Type B pancreatic cell (in vitro differentiated cells): ENCODE measurements around the gene GABPB2. TPM values are rescaled to one million over a fixed set of nuclear protein-coding genes. Genes with fewer than 3 reads are reported as not detected.
A peak's percentile ranks its signal among the peaks of the same experiment; 100 is the strongest.

Source experiments
- DNase-seq: peaks from one replicate; pipeline ENCODE4 v3.0.0; 2021; ENCODE audit warnings: mixed read lengths; ENCODE audit not compliant: unreplicated experiment; ENCODE audit errors: extremely low spot score
- H3K27ac Mint-ChIP-seq: 2 replicates; pipeline ENCODE4 v1.8.0; 2021; ENCODE audit warnings: mild to moderate bottlenecking, mixed read lengths
- H3K27me3 Mint-ChIP-seq: 2 replicates; pipeline ENCODE4 v1.8.0; 2021; ENCODE audit warnings: mixed read lengths
- H3K36me3 Mint-ChIP-seq: 2 replicates; pipeline ENCODE4 v1.8.0; 2021; ENCODE audit warnings: mixed read lengths
- H3K4me1 Mint-ChIP-seq: one replicate; pipeline ENCODE4 v1.8.0; 2021; ENCODE audit warnings: mixed read lengths; ENCODE audit not compliant: unreplicated experiment
- H3K4me3 Mint-ChIP-seq: 2 replicates; pipeline ENCODE4 v1.8.0; 2021; ENCODE audit warnings: mild to moderate bottlenecking, mixed read lengths
- H3K9me3 Mint-ChIP-seq: 2 replicates; pipeline ENCODE4 v1.8.0; 2021; ENCODE audit warnings: mixed read lengths
- total RNA-seq: library from RNA; stranded (reverse); gene quantifications from 2 replicates; pipeline ENCODE4 v1.2.1, GENCODE V29; 2021; ENCODE audit warnings: low replicate concordance
- TF ChIP-seq, protein P1 (sequence below): fragments of 200-600 bp; sonication (generic); conservative IDR thresholded peaks from 2 replicates; pipeline ENCODE4 v1.5.0; 2021; ENCODE audit warnings: antibody characterized with exemption, mild to moderate bottlenecking

The GABPB2 gene
- total RNA-seq, 1 donor from 2014 or later, result 13.6 TPM

DNA sequence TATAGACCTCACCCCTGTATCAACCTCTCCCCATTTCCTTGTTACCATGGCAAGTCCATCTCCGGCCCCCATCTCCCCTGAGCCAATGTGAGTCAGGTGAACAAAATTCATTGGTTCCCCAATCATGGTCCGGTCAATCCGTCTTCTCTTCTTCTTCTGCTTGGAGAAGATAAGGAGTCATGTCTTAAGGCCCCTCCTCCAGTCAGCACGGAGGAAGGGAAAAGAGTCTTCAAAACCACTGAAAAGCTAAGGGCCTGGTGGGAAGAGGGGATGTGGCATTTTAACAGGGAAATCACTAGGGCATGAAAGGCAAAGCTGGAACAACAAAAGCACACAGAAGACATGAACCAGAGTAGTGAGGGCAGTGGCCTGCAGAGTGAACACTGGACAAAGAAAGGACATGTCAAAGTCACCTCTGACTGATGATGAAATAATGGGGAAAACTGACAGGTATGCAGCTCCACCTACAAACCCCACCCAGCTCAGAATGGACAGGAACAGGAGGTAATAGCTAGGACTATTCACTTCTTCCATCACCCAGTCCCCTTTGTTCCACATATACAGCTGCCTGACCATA lies 15.5 kb upstream of the GABPB2 start:
- Mint-ChIP-seq H3K9me3 (no peaks in the 10 kb centered on the region), H3K27ac (peak overlapping the region; percentile 79), H3K4me1 (peaks cover 28% of the 10 kb centered on the region), H3K27me3 (no peaks in the 10 kb centered on the region), H3K36me3 (peaks cover 25% of the 10 kb centered on the region), H3K4me3 (peak overlapping the region; percentile 59)
- no peak for DNase-seq
- TF ChIP-seq, protein P1, sequence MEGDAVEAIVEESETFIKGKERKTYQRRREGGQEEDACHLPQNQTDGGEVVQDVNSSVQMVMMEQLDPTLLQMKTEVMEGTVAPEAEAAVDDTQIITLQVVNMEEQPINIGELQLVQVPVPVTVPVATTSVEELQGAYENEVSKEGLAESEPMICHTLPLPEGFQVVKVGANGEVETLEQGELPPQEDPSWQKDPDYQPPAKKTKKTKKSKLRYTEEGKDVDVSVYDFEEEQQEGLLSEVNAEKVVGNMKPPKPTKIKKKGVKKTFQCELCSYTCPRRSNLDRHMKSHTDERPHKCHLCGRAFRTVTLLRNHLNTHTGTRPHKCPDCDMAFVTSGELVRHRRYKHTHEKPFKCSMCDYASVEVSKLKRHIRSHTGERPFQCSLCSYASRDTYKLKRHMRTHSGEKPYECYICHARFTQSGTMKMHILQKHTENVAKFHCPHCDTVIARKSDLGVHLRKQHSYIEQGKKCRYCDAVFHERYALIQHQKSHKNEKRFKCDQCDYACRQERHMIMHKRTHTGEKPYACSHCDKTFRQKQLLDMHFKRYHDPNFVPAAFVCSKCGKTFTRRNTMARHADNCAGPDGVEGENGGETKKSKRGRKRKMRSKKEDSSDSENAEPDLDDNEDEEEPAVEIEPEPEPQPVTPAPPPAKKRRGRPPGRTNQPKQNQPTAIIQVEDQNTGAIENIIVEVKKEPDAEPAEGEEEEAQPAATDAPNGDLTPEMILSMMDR, result no peak

GRCh38 chr1:151055581-151055980 lies 15.0 kb upstream of the GABPB2 start:
- Mint-ChIP-seq H3K27me3 (no peaks in the 10 kb centered on the region), H3K27ac (peak overlapping the region; percentile 79), H3K9me3 (no peaks in the 10 kb centered on the region), H3K4me1 (peaks cover 28% of the 10 kb centered on the region), H3K36me3 (peaks cover 25% of the 10 kb centered on the region), H3K4me3 (peak overlapping the region; percentile 59)
- no peak for DNase-seq
- TF ChIP-seq, protein P1, result no peak

DNA sequence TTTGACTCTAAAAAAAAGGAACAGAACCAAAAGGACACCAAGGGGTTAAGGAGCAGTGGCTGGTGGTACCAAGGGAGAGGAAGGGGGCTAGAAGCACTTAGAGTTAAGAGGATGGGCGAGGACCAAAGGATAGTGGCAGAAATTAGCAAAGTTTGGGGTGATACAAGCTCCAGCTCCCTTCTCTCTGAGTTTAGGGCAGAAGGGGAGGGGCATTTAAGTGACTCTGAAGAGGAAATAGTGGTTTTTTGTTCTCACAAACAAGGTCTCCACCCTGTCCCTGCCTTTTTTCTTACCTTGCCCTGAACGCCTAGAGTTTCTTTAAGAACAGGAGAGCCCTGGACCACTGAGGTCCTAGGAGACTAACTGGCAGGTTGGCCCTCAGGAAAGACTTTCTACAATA lies 14.4 kb upstream of the GABPB2 start:
- no peaks in the 10 kb centered on the region for H3K27me3 Mint-ChIP-seq
- peaks cover 28% of the 10 kb centered on the region for H3K4me1 Mint-ChIP-seq
- TF ChIP-seq, protein P1, result no peak
- no peaks in the 10 kb centered on the region for H3K9me3 Mint-ChIP-seq
- peaks cover 25% of the 10 kb centered on the region for H3K36me3 Mint-ChIP-seq
- DNase-seq, result no peak
- H3K4me3 Mint-ChIP-seq, result peak overlapping the region; percentile 88
- peak overlapping the region; percentile 79 for H3K27ac Mint-ChIP-seq

DNA sequence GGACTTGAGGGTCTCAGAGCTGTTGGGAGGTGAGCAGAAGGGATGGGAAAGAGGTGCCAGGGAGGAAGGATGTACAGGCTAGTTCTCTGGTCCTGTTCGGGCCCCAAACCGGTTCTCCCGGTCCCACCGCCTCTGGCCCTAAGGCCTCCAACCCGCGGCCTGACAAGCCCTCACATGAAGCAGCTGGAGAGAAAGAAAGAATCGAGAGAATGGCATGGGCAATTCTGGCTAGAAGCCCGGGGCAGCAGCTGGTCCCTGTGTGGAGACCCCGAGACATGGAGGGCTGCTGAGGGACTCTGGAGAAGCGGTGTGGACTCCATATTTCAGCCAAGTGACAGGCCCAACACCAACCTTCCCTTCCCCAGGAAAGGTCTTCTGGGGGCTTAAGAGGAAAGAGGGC lies 11.9 kb upstream of the GABPB2 start:
- DNase-seq, result no peak
- Mint-ChIP-seq H3K9me3 (no peaks in the 10 kb centered on the region), H3K27ac (peak overlapping the region; percentile 79), H3K4me3 (peak overlapping the region; percentile 88), H3K36me3 (peaks cover 24% of the 10 kb centered on the region), H3K27me3 (no peaks in the 10 kb centered on the region), H3K4me1 (peaks cover 42% of the 10 kb centered on the region)
- TF ChIP-seq, protein P1, result no peak

DNA sequence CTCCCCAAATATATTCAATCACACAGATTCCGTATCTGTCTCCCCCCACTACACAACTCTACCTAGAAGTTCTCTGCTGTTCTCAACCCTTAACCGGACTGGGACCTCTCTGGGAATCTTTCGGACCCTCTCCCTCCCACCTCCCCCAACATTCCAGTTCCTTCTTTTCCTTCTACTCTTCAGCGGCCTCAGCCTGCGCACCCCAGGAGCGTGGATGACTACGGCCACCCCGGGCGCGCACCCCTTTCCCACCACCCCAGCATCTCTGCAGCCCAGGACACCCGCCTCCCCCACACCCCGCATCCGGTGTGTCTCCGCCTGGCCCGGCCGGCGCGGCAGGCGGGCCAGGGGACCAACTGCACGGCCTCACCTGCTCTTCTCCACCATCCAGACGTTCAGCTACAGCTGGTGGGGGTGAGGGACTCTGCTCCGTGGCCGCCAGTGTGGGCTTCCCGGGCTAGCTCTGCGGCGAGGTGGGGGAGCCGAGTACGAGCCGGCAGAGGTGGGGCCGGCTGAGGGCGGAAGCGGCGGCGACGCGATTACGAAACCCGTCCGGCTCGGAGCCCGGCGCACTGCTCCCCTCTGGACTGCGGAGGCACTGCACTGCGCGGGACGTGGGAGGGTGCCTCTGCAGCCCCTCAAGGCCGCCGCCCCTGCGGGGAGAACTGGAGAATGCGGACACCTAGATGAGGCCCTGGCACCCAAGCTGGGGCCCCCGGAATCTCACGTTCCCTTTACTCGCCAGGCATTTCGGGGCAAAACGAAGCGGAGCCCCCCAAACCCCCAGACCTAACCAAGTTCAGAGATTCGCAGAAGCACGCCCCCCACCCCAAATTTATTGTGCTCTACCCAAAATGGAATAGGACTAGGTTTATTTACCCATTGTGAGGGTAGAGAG lies 11.2 kb upstream of the GABPB2 start, which contains the start of gene CDC42SE1:
TSS of gene CDC42SE1 (minus strand) at position 514 of the 898 bp plus-strand sequence. CDS start 3,892 bp downstream, outside the sequence.
- peaks cover 42% of the 10 kb centered on the region for H3K4me1 Mint-ChIP-seq

More for the DNA sequence above, 11.2 kb upstream of the GABPB2 start, which contains the start of gene CDC42SE1:
- Mint-ChIP-seq H3K27me3 (no peaks in the 10 kb centered on the region), H3K9me3 (no peaks in the 10 kb centered on the region), H3K36me3 (peaks cover 21% of the 10 kb centered on the region), H3K4me3 (peak within 1 kb of the TSS; percentile 88), H3K27ac (peak within 1 kb of the TSS; percentile 79)
- TF ChIP-seq, protein P1, result peak; percentile 83
- peak; percentile 89 for DNase-seq
